Cerebellar cortex (tissue), 1 donor: ENCODE data around the gene XPOT.

ENCODE experiments used
- DNase-seq: peaks from one replicate; pipeline ENCODE4 v3.0.0-alpha.2; 2015; ENCODE audit warnings: low spot score

The XPOT gene

DNA sequence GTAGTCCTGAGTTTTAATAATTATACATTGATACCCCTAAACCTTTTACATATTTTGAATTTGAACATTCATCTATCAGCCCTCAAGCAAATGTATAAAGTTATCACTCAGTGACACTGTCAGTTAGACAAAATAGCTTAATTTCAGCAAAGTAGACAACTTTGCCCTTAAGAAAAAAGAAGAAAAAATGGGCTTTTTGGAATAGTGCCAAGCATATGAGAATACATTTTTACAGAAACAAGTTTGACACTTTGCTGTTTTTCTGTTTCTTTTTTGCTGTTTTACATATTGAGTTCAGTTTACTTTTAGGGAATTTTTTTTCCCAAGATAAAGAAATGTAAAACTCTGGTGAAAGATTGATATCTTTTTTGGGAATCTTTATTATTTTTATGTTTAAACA is 62.0 kb downstream of the XPOT start:
- no peak for DNase-seq

DNA sequence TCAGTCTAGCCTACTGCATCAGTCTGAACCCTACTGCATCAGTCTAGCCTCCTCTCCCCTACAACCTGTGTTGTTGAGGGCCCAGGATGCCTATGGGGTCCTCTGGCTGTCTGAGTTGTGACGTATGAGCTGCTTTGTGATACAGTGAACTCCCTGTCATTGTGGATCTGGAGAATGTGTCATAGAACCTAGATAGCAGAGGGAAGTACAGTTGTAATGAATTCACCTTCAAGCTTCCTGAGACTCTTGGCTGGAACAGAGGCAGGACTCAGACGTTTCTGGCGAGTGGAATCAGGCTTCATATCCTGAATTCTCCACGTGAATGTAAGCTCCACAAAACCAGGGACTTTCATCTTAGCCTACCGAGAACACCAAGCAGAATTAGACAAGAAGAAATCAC is 64.8 kb downstream of the XPOT start:
- no peak for DNase-seq

DNA sequence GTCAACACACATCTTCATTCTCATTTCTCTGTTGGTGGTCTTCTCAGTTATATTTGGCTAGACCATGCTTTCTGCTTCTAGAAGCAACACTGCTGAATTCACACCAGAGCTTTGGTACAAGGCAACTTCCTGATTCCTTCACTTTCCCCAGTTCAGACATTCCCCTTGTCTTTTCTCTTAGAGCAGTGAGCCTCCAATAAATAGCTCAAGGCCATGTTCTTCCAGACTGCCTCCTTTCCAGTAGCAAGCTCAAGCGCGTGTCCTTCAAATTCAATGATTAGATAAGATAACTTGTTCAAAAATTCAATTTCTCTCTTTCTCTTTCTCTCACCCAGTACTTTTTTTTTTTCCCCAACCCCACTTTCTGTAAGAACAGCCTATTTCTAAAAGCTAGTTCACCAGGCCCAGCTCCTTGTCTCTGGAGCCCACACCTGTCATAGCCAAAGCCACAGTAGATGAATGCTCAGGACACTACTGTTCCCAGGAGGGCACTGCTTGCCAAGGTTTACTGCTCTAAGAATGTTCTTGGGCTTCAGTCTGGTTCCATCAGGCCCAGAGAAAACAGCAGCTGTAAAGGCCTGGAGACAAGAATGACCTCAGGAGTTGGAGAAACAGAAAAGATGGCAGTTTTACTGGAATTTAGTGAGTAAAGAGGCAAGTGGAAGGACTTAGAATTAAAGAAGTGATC is 65.4 kb downstream of the XPOT start:
- no peak for DNase-seq

DNA sequence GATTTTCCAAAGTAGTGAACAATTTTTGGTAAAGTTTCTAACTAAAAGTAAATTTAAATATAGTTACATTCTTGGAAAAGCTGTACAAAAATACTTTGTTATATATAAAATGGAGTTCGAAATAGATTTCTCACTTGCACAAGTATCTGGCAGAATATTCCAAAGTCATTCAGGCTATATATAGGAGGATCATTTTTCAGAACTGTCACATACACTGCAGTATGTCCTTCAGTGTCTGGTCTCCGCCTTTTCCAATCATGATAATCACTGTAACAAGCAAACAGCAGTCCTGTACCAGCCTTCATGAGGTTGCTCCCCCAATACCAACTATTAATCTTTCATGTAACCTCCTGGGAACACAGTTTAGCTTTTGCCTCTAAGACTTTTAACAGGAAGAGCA is 66.3 kb downstream of the XPOT start:
- DNase-seq = no peak

DNA sequence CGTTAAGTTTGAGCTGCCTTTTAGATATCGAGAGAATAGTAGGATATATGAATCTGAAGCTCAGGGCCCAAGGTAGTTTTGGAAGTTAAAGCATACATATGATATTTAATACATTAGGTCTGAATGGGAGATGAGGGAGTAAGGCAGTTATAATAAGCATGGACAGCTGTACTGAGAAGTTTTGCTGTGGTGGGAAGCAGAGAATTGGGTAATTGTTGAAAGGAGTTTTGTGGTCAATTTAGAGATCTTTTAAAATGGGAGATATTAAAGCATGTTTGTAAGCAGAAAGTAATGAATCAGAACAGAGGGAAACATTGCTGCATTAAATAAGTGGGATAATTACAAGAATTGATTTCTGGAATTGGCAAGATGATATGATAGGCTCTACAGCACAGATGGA is 69.0 kb downstream of the XPOT start:
- no peak for DNase-seq

DNA sequence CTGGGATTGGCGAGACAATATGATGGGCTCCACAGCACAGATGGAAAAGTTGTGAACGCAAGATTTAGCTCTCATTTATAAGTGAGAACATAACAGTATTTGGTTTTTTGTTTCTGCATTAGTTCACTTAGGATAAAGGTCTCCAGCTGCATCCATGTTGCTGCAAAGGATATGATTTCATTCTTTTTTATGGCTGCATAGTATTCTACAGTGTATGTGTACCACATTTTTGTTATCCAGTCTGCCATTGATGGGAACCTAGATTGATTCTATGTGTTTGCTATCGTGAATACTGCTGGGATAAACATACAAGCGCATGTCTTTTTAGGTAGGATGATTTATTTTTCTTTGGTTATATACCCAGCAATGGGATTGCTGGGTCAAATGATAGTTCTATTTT is 71.3 kb downstream of the XPOT start:
- no peak for DNase-seq

DNA sequence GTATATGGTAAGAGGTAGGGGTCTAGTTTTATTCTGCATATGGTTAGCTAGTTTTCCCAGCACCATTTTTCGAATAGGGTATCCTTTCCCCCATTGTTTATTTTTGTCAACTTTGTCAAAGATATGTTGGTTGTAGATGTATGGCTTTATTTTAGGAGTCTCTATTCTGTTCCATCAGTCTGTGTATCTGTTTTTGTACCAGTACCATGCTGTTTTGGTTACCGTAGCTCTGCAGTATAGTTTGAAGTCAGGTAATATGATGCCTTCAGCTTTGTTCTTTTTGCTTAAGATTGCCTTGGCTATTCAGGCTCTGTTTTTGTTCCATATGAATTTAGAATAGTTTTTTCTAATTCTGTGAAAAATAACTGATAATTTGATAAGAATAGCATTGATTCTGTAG is 72.7 kb downstream of the XPOT start:
- DNase-seq = no peak

DNA sequence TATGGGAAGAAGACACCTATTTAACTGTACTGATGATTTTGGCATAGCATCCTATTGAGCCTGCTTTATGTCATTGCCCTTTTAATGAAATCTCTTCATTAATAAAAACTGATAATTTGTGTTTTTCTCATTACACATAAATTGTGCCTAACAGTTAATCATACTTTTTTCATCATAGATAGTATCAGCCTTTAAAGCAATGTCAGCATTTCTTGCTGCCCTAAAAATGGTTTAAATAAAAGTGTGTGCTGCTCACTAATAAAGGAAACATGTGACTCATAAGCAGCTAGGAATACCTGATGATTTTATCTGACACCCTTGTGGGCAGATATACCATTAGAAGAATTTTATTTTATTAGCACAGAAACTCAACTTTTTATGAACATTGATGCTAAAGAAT is 74.5 kb downstream of the XPOT start:
- no peak for DNase-seq

DNA sequence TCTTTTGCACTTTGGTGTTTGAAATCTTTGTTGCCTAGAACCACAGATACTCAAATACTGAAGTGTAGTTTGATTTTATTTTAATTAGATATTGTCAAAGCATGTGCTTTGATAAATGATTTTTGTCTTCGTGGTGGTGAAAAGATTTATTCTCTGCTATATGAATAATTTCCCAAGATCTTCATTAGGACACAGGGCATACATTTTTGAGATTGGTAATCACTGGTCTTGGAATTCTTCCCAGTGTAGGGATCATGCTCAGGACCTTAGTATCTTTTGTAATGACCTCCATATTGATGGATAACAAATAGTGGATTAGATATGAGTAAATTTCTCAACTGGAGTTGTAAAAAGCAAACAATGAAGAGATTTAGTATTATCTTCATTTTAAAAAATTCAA is 76.0 kb downstream of the XPOT start:
- no peak for DNase-seq

DNA sequence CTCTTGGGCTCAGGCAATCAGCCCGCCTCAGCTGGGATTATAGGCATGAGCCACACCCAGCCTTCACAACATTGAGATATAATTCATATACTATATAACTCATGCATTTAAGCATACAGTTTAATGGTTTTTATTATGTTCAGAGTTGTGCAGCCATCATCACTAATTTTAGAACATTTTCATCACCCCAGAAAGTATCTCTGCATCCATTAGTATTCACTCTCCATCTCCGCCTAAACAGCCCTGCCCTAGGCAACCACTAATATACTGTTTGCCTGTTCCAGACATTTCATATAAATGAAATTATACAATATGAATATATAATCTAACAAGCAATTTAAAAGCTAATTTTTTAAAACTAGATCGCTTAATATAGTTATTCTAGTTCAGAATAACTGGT is 82.5 kb downstream of the XPOT start:
- DNase-seq = no peak

DNA sequence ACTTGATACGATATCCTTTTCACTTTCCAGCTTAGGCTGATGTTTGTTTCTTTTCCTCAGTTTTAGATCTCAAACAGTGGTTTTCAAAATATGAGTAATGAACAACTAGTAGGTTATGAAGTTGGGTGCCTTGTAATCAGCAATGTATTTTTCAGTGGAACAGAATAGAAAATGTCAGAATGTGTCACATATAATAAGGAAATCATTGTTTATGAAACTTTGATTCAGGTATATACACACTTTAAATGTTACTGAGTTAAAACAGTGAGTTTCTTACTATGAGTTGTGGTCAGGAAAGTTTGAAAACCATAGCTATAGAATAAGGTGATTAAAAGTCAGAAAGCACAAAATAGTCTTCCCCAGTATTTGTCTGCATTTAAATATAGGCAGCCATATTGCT is 87.5 kb downstream of the XPOT start:
- no peak for DNase-seq

DNA sequence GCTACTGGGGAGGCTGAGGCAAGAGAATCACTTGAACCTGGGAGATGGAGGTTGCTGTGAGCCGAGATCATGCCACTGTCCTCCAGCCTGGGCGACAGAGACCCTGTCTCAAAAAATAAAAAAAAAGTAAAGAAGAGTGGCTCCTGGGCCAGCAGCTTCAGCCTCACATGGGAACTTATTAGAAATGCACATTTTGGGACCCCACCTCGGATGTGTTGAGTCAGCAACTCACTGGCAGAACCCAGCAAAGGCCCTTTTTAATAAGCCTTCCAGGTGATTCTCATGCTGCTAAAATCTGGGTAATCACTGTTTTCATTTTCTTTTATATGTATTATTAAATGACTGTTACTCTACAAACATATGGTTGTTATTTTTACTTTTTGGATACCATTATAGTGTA is 89.3 kb downstream of the XPOT start:
- DNase-seq = no peak

DNA sequence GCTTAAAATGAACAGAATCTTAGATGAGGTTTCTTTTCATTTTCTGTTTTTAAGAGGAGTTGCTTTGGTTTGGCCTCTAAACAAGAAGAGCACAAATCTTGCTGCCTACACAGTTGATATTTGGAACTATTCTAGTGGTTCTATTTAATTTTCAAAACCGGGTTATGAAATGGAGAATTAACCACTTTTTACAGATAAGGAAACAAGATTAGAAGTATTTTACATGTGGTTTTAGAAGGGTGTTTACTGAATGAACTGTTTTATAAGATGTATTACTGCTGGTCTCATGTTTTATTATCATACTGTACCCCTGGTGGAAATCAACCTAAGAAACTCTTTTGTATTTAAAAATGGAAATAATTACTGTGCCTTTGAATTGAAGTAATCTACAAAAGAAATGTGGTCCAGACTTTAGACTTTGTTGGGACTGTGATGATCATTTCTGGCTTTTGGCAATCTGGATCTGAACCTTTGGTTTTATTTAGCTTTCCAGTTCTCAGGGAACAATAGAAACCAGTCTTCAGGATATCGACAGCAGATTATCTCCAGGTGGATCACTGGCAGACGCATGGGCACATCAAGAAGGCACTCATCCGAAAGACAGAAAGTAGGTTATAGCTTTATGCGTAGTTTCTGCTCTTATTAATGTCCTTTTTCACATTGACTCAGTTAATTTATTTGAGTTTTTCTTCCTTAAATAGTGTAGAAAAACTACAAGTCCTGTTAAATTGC is 91.0 kb downstream of the XPOT start:
- peak; percentile 10 for DNase-seq

DNA sequence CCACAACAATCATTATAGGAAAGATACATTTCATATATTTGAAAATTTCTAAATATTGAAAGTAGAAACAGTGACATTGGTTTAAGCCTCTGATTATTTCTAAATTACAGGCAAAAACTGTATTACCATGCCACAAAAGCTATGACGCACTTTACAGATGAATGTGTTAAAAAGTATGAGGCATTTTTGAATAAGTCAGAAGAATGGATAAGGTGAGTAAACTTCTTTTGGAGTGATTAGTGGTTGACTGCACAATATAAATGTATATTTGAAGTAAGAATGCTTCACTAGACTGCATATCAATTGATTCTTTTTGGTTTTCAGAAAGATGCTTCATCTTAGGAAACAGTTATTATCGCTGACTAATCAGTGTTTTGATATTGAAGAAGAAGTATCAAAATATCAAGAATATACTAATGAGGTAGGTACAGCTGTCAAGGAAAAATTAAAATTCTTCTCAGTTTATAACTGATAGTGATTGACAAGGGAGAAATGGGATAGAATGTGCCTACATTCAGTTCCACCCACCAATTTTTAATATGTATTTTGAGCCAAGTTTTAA is 92.7 kb downstream of the XPOT start:
- no peak for DNase-seq

DNA sequence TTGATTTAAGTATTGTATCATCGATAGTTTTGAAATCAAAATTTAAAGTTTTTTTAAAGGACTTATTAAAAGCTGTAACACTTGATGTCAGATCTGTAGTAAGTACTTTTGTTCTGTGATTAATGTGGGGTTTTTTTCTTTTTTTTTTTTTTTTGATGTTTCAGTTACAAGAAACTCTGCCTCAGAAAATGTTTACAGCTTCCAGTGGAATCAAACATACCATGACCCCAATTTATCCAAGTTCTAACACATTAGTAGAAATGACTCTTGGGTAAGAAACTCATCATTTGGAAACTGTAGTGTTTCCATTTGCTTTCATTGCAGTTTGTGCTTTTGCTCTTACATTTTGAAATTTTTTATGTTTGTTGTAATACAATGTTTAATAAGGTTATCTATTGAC is 93.3 kb downstream of the XPOT start:
- no peak for DNase-seq

DNA sequence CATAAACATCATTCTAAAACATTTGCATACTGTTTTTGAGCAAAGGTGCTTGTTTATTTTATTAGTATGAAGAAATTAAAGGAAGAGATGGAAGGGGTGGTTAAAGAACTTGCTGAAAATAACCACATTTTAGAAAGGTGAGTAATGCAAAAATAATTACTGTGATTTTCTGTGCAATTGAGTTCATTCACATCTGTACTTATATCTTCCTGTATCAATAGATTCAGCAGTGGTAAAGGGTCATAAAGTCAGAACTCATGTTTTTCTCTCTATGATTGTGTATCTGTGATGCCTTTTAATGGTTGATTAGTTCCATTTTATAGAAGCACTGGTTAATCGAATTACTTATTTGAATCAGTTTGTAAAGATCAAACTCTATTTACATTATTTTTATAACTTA is 93.7 kb downstream of the XPOT start:
- DNase-seq = no peak

DNA sequence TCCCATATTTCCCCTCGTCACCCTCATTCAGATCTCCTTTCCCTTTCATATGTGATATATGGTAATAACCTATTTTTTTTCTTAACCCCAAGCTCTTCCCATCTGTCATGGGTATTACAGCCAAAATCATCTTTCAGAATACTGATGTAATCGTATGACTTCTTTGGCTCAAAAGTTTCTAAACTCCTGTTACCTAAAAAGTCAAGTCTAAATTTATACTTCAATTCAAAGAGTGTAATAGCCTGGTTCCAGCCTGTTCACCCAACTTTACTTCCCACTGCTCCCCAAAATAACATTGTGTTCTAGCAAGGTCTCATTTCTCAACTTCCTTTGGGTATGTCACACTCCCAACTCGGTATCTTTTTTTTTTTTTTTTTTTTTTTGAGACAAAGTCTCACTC is 96.2 kb downstream of the XPOT start:
- DNase-seq = no peak
